GM18907 (cell line): ENCODE data around the gene KIF2A.
"Not testable (repeated sequence)": the region's sequence is repeated elsewhere in the genome, so short reads cannot be mapped to it uniquely, and the experiment has no call there.

Experiments used
- ATAC-seq: cut with Tn5 transposase; IDR thresholded peaks from one replicate; pipeline ENCODE4 v1.9.1; 2021; ENCODE audit warnings: mild to moderate bottlenecking, moderate library complexity; ENCODE audit not compliant: unreplicated experiment

KIF2A gene

DNA sequence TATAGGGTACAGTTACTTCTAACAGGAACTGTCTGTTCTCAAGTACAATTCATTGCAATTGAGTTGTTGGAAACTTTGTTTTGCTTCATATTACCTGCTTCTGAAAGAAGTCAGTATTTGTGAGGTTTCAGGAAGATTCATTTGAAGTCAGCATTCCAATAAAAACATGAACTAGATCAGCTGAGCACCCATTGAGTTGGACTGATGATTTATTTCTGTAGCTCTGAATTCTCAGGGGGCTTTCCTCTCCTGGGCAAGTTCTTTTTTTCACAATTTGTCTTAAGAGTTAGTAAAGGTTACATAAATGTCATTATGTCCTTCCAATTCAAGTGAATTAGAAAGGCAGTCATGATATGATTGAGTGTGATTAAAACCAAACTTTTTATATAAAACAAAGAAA, 16.2 kb upstream of the KIF2A start:
- ATAC-seq: no peak

- ATAC-seq: not testable (repeated sequence)
Measured at GRCh38 chr5:62291829-62292228, 14.2 kb upstream of the KIF2A start.

GRCh38 chr5:62296998-62297397, 9.0 kb upstream of the KIF2A start:
- no peak for ATAC-seq

GRCh38 chr5:62298118-62298517, 7.9 kb upstream of the KIF2A start:
- ATAC-seq: no peak

DNA sequence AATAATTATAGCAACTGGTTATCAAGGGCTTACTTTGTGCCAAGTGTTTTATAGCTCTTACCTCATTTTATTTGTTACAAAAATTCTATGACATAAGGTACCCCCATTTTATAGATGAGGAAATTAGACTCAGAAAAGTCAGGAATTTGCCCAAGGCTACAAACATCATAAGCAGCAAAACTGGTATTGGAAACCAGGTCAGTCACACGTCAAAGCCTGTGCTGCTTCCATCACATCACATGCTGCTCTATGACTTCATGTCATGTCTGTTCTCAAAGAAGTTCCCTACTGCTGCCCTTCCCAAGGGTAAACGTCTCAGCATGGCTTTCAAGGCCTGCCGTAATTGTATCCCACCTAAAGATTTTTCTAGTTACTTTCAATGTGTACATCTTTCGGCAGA, 6.9 kb upstream of the KIF2A start:
- no peak for ATAC-seq

DNA sequence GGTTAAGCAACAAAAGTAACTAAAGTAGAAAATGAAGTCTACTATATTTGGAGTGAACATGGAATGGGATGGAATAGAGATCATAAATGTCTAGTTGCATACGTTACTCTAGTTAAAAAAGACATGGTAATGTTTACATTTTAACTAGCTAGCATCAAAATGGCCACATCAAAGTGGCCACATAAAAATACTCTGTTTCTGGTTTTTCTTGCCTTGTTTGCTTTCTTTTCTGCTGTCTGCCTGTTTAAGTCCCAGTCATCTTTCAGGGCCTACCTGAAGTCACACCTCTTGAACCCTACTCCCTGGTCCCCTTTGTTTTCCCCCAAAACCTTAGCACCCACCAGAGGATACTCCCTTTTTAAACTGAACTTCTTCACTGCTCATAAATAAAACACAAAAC, 6.4 kb upstream of the KIF2A start:
- ATAC-seq: no peak

DNA sequence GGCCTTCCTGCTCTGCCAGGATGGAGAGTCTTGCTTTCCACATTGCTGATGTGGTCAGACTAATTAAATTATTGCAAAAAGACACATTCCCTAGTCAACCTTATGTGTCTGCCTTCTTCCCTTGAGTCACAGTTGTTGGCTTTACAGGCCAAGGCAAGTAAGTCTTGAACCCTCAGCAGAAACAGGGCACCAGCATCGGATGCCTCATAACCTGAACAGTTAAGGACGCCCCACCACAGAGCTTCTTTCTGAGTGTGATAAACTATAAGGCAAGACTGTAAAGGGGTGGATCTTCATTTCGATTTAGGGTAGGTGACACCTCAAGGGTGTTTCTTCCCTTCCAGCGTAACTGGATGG, 670 bp upstream of the KIF2A start:
- no peak for ATAC-seq

DNA sequence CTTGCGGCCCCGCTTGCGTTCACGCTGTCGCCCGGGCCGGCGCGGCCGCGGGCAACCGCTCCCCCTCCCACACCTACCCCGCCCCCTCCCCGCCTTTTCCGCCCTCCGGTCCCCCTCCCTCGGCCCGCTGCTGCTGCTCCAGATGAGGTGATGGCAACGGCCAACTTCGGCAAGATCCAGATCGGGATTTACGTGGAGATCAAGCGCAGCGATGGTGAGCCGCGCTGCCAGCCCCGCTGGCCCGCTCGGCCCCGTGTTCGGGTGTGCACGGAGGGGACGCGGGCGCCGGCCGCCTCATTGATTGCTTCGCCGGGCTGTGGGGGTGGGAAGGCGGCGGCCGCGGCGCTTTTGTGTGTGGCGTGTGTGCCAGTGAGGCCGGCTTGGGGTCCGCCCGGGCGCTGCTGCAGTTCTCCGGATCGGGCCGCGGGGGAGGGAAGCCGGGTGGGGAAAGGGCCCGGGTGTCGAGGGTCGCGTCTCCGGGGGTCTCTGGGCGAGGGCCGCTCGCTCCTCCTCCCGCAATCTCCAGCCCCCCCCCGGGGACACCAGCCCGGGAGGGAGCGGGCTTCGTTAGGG, 403 bp downstream of the KIF2A start:
- ATAC-seq: peak; percentile 23

- ATAC-seq: peak; percentile 26
Measured at GRCh38 chr5:62306896-62307689, 1.1 kb downstream of the KIF2A start.

GRCh38 chr5:62308439-62308838, 2.4 kb downstream of the KIF2A start:
- no peak for ATAC-seq

- no peak for ATAC-seq
Measured at GRCh38 chr5:62309107-62309506, 3.1 kb downstream of the KIF2A start.

- no peak for ATAC-seq
Measured at GRCh38 chr5:62310426-62311143, 4.6 kb downstream of the KIF2A start.

DNA sequence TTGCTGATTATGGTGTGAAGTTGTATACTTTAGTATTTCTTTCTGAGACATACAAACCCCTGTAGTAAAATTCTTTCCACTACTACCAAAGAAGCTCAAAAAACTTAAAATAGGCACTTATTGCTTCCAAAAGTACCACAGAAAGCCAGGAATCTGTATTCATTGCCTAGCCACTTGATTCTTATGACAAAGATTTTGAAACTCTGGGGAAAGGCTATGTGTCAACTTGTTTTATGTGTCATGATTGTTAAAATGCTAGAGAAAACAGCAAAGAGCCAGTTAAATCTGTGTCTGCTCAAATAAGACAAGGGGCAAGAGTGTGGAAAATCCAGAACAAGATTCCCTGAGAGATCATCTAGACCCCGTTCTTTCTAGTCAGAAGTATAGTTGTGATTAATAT, 6.0 kb downstream of the KIF2A start:
- ATAC-seq: no peak

- ATAC-seq: no peak
Measured at GRCh38 chr5:62312674-62313073, 6.7 kb downstream of the KIF2A start.

GRCh38 chr5:62314213-62314830, 8.3 kb downstream of the KIF2A start:
- ATAC-seq: no peak

DNA sequence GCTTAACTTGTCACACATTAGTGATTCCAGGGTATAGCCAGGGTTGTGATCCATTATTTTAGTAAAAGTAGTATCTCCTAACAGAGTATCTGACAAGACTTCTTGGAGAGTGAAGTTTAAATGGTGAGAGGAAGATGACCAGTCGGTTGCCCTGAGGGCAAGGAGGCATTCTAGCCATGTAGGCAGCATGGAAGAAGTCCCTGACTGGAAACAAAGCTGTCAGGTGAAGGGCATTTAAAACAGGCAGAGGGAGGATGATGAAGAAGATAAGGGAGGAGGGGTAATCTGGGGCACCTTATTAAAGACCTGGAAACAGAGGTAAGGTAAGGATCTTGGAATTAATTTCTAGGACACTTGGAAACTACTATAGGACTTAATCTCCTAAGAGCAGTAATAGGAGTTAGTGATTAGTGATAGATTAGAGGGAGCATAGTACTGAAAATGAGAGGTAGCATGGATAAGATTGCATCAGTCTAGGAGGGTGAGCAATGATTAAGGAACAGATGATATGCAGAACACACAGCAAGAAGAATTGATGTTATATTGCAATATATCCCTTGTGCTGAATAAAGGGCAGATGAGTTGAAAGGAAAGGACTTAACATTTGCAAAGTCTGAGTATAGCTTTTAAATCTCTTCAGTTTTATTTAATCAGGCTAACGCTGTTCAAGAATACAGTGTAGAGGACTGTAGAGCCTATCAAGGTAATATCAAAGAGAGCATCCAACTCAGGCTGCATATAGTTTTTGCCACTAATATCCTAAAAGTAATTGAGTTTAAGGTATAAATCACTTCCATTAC, 9.6 kb downstream of the KIF2A start:
- ATAC-seq: no peak

DNA sequence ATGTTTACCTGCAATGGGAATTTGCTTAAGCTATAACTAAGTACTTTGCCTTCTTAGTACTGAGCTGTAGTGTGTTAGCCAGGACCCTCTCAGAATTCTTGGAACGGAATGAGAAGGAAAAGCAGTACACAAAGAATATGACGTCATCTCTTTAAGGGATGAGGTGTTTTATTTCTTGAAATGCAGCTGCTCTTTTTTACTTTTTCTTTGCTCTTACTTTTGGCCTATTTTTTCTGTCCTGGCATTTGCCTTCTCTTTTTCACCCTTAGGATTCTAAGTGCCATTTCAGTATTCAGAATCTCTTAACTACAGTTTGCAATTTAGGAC, 10.1 kb downstream of the KIF2A start:
- ATAC-seq: no peak

- no peak for ATAC-seq
Measured at GRCh38 chr5:62317810-62318209, 11.8 kb downstream of the KIF2A start.

DNA sequence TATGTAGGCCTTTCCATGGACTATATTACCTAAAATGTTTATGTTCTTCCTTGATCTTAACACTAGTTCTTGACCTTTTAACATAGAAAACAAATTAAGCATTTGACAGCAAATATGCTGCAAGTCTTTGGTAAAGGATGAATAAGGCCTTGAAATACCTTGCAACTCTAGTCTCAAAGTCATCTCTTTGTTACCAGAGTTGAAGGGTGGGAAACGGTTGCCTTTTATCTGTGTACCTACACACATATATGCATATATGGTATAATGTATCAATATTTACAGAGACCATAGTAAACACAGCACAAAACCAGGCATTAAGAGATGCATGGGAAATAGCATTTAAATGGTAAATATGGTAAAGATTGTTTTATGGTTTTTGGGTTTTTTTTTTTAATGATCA, 16.5 kb downstream of the KIF2A start:
- no peak for ATAC-seq

DNA sequence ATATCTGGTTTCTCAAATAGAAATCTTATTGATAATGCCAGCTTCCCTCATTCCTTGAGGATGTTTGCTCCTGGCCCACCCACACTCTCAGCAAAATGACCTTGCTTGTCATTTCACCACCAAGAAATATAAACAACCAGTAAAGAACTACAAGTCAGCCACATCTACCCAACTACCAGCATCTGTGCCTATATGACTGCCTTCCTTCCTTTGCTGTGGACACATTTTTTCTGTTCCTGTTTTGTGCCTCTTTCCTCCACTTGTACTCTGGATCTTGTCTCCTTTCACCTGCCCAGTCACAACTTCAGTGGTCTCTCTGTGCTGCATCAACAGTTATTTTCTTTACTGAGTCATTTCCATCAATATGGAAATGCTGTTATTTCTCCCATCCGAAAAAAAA, 20.3 kb downstream of the KIF2A start:
- peak; percentile 74 for ATAC-seq

- no peak for ATAC-seq
Measured at GRCh38 chr5:62326702-62327101, 20.7 kb downstream of the KIF2A start.
